Stimulated activated CD8-positive, alpha-beta memory T cell treated with anti-CD3 and anti-CD28 coated beads, Interleukin-15, amount 100 ng/mL, for 1 hour (primary cell): ENCODE data around the gene SETD5.
A peak's percentile ranks its signal among the peaks of the same experiment; 100 is the strongest.
"Not testable (repeated sequence)": the region's sequence is repeated elsewhere in the genome, so short reads cannot be mapped to it uniquely, and the experiment has no call there.

Source experiments
- DNase-seq: peaks from one replicate; pipeline ENCODE4 v3.0.0-alpha.2; 2020; ENCODE audit warnings: low read depth

Gene SETD5

GRCh38 chr3:9467451-9467850 is 70.0 kb downstream of the SETD5 start:
- no peak for DNase-seq

DNA sequence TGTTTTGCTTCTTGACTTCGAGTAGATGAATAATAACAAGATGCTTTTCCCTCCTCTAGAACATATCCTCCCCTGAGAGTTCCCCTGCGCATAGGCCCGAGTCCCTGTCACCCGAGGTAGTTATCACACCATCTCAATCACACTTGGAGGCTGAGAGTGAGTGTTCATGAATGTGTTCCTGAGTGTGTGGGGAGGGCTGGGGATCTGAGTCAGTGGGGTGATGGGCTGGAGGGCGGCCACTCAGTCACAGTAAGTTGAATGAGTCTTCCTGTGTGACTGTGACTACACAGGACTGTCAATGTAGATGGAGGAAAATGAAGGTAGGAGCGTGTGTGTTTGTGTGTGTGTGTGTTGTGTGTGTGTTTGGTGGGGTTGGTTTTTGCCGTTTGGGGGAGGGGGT is 71.0 kb downstream of the SETD5 start:
- no peak for DNase-seq

GRCh38 chr3:9469986-9470385 is 72.6 kb downstream of the SETD5 start:
- no peak for DNase-seq

DNA sequence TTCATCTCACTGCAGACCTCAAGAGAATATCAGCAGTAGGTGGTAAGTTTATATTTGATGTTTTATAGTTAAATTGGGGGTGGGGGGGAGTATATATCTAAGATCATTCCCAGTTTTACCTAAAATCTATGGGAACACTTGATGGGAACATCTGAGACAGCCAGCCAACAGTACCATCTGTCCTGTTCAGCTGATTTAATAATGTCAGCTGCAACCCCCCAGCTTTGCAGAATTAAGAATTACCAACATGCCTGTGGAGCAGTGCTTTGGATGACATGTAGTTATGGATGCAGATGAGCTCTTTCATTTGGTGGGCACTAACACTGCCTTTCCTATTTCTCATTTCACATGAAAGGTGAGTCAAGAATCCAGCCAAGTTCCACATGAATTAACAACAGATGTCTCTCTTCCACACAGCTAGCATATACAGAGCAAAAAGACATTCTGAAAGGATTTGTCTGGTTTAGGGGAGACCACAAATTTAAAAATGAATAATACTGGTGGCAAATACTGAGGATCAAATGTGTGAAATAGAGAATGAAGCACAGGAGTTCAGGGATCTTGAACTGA is 76.2 kb downstream of the SETD5 start:
- DNase-seq = no peak

DNA sequence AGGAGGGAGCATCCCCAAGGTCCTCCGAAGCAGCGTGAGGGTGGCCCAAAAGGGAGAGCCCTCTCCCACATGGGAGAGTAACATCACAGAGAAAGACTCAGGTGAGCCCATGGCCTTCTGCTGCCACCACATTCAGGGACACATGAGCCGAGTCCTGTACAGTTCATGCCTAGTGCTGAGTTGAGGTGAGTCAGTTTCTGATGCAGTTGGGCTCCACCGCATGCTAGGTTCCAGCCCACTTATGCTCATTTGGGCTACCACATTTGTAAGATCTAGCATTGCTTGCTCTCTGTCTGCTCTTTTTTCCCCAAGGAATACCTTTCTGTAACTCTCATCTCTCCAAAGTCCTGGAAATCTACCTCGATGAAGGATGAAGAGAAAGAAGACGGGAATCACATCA is 77.1 kb downstream of the SETD5 start:
- DNase-seq = no peak

DNA sequence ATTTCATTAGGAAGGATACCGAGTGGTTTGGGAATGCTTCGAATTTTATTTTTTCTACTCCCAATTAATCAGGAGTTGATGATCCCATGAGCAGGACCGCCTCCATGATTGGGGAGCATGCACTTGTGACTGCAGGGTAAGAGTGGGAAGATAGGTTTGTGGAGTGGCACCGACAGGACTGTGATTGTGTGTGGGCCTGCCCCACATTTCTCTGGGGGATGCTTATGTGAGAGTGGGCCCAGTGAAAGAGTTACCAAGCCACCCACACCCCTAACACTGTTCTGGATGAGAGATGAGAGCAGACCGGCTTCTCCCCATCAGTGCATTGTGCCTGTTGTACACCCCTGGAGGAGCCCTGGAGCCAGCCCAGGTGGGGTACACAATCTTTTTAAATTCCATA is 79.5 kb downstream of the SETD5 start:
- DNase-seq = no peak

DNA sequence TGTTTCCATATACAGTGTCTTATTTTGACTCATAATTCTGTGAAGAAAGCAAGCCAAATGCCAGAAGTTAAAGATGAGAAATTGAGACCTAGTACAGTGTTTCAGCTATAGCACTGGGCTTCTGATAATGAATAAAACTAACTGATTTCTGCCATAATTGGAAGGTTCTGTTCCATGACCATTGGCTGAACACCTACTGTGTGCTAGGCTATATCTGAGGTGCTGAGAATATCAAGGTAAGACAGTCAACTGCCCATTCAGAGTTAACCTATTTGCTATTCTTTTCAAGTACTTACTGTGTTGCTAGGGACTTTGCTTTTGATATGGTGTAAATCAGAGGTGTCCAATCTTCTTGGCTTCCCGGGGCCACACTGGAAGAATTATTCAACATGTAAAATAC is 82.8 kb downstream of the SETD5 start:
- no peak for DNase-seq

- DNase-seq = no peak
These were observed 87.8 kb downstream of the SETD5 start for GRCh38 chr3:9485248-9485647.

DNA sequence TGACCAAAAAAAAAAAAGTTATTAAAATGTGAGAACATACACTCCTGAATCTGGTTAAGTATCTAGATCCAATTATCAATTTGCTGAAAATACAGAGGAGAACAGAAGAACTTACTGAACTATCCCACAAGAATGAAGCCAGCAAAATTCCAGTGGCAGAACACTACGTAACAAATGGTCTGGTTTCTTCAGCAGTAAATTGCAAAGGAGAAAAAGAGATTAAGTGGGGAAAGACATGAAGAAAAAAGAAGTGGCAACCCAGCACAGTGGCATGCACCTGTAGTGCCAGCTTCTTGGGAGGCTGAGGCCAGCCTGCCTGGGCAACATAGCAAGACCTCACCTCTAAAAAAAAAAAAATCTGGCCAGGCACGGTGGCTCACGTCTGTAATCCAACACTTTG is 94.1 kb downstream of the SETD5 start:
- no peak for DNase-seq

- not testable (repeated sequence) for DNase-seq
These were observed 96.6 kb downstream of the SETD5 start for GRCh38 chr3:9494036-9494435.

- no peak for DNase-seq
These were observed 99.5 kb downstream of the SETD5 start for GRCh38 chr3:9496893-9497292.

- no peak for DNase-seq
These were observed 100.6 kb downstream of the SETD5 start for GRCh38 chr3:9497821-9498565.

GRCh38 chr3:9498781-9499180 is 101.4 kb downstream of the SETD5 start:
- DNase-seq = no peak

DNA sequence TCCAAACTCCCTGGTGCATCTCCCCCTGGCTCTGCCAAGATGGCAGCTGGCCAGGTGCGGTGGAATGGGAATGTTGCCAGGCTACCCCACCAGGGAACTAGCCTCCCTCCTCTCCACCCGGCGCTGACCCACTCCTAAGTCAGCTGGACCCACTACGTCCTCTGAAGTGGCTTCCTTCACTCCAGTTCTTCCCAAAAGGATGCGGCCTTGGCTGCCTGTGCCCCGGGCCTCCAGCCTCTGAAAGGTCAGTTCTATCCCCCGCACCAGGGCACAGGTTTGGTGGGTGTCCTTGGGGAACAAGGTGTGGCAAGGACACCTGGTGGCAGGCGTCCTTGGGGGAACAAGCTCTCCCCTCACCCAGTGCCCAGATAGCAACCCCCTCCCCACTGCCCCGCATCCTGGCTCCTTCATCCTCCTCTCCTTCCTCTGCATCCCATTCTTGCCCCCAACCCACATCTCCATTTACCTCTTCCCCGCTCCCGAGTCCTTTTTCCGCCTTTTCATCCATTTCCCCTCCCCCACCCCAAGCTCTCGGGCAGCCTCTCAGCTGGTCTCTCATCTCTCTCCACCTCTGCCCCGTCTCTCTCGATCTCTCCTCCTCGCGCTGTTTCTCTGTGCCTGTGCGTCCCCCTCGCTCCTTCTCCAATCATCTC is 102.2 kb downstream of the SETD5 start:
- DNase-seq = no peak

DNA sequence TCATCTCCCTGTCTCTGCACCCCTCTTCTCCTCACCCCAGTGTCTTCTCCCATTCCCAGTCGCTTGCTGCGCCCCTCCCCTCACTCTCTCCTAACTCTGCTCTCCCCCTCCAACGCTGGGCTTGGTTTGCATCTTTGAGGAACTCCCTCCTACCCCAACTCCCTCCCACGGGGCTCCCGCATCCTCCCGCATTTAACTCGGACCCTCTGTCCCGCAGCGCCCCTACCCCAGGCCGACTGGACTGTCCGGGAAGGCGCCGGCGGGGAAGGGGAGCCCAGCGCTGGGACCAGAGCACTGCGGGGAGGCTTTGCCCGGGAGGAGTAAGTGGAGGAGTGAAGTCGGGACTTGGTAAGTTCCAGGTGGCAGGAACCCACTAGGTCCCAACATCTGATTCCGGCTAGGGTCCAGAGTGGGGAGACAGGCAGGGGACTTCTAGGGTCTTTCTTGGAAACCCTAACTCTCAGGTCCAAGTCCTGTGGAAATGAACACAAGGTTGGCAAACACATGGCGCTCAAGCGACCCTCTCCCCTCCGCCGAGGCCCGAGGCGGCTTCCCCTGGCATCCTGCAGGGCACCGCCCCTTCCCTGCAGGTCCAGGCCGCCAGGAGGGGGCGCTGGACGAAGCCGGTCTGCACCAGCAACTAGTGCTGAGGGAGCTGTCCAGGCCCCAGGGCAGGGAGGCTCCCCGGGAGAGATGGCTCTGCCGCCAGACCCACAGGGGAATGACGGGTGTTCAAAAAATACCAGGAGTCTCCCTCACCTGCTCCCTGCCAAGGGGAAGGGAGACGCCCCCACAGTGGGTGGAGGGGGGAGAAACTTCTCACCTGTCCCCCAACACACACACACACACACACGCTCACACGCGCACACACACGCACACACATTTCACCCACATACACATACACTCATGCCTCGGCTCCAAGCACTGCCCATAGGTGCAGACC is 103.0 kb downstream of the SETD5 start:
- DNase-seq = peak; percentile 28

- no peak for DNase-seq
These were observed 103.8 kb downstream of the SETD5 start for GRCh38 chr3:9501226-9501625.

DNA sequence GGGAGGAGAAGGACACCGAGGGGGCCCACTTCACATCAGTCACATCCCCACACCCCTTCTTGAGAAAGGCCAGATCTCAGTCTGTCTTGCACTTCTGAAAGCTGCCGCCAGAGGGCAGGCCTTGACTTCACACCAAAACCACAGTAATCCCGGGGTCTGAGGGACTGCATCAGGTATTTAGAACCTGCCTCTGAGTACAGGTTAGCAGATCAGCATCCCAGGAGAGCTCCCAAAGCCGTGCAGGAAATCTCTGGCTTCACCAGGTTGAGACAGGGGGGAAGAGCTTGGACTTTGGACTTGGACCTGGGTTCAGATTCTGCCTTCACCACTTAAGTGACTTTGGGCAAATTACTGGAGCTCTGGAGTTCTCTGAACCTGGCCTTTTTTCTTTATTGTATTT is 105.9 kb downstream of the SETD5 start:
- DNase-seq = peak; percentile 49

DNA sequence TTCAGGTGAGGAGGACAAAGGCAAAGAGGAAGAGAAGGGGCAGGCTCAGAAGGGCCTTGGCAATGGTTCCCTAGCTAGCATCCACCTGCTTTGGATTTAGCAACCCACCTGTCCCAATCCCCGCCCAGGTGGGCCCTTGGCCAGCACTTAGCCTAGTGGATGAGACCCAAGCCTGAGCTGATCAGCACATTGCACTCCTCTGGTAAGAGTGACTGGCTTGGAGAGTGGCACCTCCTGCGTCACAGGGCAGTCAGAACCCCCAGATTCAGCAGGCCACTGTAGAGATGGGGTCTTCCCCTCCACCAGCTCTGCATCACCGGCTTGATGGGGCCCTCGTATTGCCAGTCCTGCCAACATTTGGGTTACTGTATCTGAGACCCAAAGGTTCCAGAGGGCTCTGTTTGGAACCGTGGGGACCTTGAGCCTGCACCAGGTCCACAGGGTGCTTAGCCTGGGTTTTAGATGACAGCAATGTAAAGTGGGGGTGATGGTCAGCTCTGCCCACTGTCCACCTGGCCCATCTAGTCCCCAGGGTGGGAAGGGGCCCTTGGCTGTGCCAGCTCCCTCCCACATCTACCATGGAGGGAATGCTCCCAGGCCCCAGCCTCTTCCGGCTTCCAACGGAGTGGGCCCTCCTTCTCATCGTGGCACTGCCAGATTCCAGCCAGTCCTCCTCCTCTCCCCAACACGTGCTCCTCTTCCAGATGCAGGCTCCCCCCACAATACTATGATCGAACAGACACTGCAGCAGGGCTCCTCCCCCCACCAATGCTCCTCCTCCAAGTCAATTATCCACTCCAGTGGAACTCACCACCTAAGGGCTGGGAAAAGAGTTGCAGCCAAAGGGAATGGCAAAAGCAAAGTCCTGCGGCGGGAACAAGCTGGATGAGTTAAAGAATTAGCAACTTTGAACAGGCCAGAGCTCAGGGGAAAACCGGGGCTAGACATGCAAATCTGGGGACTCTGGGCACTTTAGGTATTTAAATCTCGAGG is 110.5 kb downstream of the SETD5 start:
- no peak for DNase-seq

DNA sequence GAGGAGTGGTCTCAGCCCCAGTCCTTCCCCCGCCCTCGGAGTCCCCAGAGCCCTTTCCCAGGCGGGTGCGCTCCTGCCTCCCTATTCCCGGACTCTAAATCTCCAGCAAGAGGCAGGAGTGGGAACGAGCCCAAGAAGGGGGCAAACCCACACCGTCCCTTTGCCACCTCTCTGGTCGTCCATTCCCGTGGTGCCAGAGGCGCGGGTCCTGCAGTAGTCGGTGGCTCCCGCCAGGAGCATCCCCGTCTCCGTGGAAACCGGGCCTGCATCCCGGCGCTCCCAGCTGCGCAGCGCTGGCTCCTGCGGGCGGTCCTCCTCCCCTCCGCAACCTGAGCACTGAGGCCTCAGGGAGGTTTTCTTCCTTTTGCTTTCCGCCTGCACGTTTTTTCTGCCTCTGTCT is 111.4 kb downstream of the SETD5 start:
- DNase-seq = no peak

DNA sequence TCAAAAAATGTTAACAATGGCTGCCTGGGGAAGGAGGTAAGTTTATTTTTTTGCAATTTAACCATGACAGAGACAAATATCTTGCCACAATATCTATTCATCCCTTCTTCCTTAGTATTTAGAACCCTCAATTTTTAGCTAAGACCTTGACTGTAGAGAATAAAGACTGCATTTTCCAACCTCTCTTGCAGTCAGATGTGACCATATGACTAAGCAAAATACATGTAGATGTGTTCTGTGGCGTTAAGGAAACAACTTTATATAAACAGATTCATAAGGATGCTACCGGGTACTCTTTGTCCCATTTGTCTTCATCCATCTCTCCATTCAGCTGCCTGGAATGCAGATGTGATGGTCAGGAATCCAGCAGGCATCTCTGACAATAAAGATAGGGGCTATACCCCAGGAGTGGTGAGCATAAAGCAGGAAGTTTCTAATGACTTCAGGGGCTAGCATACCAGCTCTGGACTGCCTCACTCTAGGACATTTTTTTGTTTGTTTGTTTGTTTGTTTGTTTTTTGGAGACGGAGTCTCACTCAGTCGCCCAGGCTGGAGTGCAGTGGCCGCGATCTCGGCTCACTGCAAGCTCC is 115.1 kb downstream of the SETD5 start:
- DNase-seq = no peak

DNA sequence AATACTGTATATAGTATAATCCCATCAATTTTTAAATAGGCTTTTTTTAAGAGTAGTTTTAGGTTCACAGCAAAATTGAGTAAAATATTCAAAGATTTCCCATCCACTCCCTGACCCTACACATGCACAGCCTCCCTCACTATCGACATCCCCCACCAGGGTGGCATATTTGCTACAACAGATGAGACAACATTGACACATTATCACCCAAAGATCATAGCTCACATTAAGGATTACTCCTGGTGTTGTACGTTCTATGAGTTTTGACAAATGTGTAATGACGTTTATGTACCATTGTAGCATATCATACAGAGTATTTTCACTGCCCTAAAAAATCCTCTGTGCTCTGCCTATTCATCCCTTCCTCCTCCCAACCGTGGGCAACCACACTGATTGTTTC is 116.9 kb downstream of the SETD5 start:
- DNase-seq = no peak
